Left lung (tissue), 10 donors: ENCODE data around the gene REEP3. TPM values are rescaled to one million over a fixed set of nuclear protein-coding genes. Genes with fewer than 3 reads are reported as not detected.

Source experiments
- ATAC-seq: fragments of 200-7000 bp; cut with Tn5 transposase; one replicate; pipeline ENCODE4 v1.9.1; 2020; ENCODE audit warnings: moderate library complexity
- DNase-seq, 4 donors: peaks; one replicate each; pipeline ENCODE4 v3.0.0-alpha.2; 2013 to 2020
- H3K27ac ChIP-seq, 2 donors: fragments of 200-600 bp; sonication (generic) in 1 of 2; one replicate each; pipeline versions ENCODE4 v1.5.0 to v1.8.0; 2020 to 2021
- H3K27me3 ChIP-seq, 2 donors: fragments of 200-600 bp; sonication (generic) in 1 of 2; one replicate each; pipeline versions ENCODE4 v1.5.0 to v1.8.0; 2020 to 2021
- H3K36me3 ChIP-seq, 2 donors: fragments of 200-600 bp; sonication (generic) in 1 of 2; one replicate each; pipeline versions ENCODE4 v1.5.0 to v1.8.0; 2020 to 2021
- H3K4me1 ChIP-seq, 2 donors: fragments of 200-600 bp; one replicate each; pipeline ENCODE4 v1.8.0; 2021
- H3K4me3 ChIP-seq, 2 donors: fragments of 200-600 bp; sonication (generic) in 1 of 2; one replicate each; pipeline versions ENCODE4 v1.5.0 to v1.8.0; 2020 to 2021; ENCODE audit warnings: mild to moderate bottlenecking in 1 of 2
- H3K9me3 ChIP-seq, 2 donors: fragments of 200-600 bp; sonication (generic) in 1 of 2; one replicate each; pipeline versions ENCODE4 v1.5.0 to v1.8.0; 2020 to 2021
- CTCF ChIP-seq, 2 donors: fragments of 200-600 bp; sonication (generic) in 1 of 2; IDR thresholded peaks; one replicate each; pipeline versions ENCODE4 v1.5.0 to v1.8.0; 2021; ENCODE audit warnings: antibody characterized with exemption in 2 of 2
- intact Hi-C, 2 donors: fragments of 100-400 bp; cut with DNase I; formaldehyde crosslinking; loops; one replicate each; pipeline versions ENCODE4 v1.11.2 to v1.14.2; 2022
- polyA plus RNA-seq, 6 donors: library from polyadenylated mRNA; unstranded; fragments of 120-200 nt; gene quantifications; one replicate each; pipeline ENCODE4 v1.2.1, GENCODE V29; 2013; ENCODE audit not compliant: insufficient read length in 6 of 6
- total RNA-seq, 2 donors: library from RNA; stranded (reverse); fragmentation: NEBNext Ultra II Directional; extraction: Animal tissue kit (Norgen Biotek cat#: 25700); gene quantifications; one replicate each; pipeline ENCODE4 v1.2.1, GENCODE V29; 2021
- donor health status: DM: no; HTN: yes; CAD: no.
- donor health status: DM: no; HTN: no; CAD: no.

The REEP3 gene
- total and polyA plus RNA-seq, 8 donors: 29.3 to 57.8 (median 38.2) TPM

DNA sequence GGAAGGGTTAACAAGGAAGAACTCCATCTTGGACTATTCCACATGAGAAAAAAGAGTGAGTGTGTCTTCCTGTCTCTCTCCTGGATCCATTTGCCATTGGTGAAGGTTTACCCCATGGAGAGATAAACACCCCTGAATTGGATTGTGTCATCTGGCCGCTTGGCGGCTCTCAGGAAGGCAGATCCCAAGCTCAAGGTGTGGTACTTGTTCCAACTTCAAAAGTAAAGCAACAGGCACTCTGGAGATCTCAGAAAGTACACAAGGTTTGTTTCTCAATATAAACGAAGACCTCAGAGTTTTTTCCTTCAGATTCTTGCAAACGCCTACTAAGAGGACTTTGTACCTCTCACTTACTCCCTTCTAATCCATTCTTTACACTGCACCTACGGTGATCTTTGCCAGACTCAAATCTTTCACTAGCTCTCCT is 116.7 kb downstream of the REEP3 start:
- H3K9me3 ChIP-seq: no peaks in the 10 kb centered on the region
- H3K27ac ChIP-seq: no peak overlapping the region
- no peaks in the 10 kb centered on the region for H3K4me1 ChIP-seq
- ATAC-seq: peak; percentile 84
- no peaks in the 10 kb centered on the region for H3K27me3 ChIP-seq
- no peak for TF ChIP-seq CTCF (IDR thresholded peaks at IDR 0.05)
- intact Hi-C loops: no loop called here
- DNase-seq: no peak
- no peak overlapping the region for H3K4me3 ChIP-seq
- H3K36me3 ChIP-seq: no peaks in the 10 kb centered on the region

DNA sequence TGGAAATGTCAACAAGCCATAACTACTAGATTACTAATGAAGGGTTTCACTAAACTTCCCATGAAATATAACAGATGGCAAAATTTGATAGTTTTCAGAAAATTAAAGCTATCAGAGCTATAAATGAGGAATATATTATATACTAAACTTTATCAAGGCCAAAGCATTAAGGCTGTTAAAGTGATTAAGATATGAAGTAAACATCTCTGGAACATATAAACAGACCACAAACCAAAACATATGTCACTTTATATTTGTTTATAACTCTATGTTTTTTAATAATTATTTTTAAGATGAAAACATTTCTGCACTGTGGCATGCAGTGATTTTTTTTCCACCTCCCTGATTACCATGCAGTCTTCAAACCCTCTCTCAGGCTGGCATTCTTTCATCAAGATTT is 120.2 kb downstream of the REEP3 start:
- DNase-seq (no peak), ATAC-seq (no peak)
- no peak for TF ChIP-seq CTCF (IDR thresholded peaks at IDR 0.05)
- intact Hi-C loops: loop anchor here in 1 of 2 donors (10.0 kb wide), 1 partner anchor 73 kb away; no protein-coding TSS in a partner anchor
- Histone ChIP-seq H3K27me3 (no peaks in the 10 kb centered on the region), H3K4me3 (no peak overlapping the region), H3K27ac (no peak overlapping the region), H3K9me3 (no peaks in the 10 kb centered on the region), H3K36me3 (no peaks in the 10 kb centered on the region), H3K4me1 (no peaks in the 10 kb centered on the region)

- DNase-seq: no peak
- Histone ChIP-seq H3K27ac (no peak overlapping the region), H3K27me3 (no peaks in the 10 kb centered on the region), H3K4me3 (no peak overlapping the region), H3K36me3 (no peaks in the 10 kb centered on the region), H3K9me3 (no peaks in the 10 kb centered on the region), H3K4me1 (no peaks in the 10 kb centered on the region)
- intact Hi-C loops: loop anchor here in 1 of 2 donors (10.0 kb wide), 1 partner anchor 73 kb away; no protein-coding TSS in a partner anchor
- TF ChIP-seq CTCF (IDR thresholded peaks at IDR 0.05): no peak
- ATAC-seq: no peak
These were observed 120.6 kb downstream of the REEP3 start for GRCh38 chr10:63641799-63642198.

- H3K9me3 ChIP-seq: no peaks in the 10 kb centered on the region
- DNase-seq (no peak), ATAC-seq (no peak)
- H3K4me3 ChIP-seq: no peak overlapping the region
- no peak overlapping the region for H3K27ac ChIP-seq
- H3K4me1 ChIP-seq: no peaks in the 10 kb centered on the region
- H3K27me3 ChIP-seq: no peaks in the 10 kb centered on the region
- H3K36me3 ChIP-seq: no peaks in the 10 kb centered on the region
- intact Hi-C loops: loop anchor here in 1 of 2 donors (10.0 kb wide), 1 partner anchor 72 kb away; no protein-coding TSS in a partner anchor
- no peak for TF ChIP-seq CTCF (IDR thresholded peaks at IDR 0.05)
These were observed 121.6 kb downstream of the REEP3 start for GRCh38 chr10:63642808-63643207.

DNA sequence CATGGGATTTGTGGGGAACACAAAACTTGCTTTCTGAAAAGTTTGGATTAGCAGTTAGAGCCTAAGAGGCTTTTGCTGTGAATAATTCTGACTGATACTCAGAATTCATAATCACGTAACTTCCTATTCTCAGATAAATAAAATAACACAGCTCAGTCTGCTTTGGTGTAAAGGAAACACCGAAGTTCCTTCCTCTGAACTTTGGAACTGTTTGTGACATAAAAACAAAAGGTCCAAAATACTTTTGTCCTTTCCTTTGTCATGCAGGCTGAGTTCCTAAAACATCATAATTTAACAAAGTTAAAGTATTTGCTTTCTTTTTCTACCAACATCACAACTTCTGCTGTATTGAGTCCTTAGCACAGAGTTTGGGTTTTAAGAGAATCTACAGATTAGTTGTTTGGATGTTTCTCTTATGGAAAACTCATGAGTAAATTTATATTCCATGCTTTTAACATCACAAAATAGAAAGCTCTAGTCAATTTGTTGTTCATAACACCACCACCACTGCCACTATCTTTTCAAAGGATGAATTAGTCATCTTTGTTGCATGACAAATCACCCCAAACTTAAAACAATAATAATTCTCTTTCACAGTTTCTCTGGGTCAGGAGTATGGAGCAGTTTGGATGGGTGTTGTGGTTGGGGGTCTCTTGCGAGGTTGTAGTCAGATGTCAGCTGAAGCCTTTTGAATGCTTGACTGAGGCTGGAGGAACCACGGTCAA is 123.4 kb downstream of the REEP3 start:
- no peak for TF ChIP-seq CTCF (IDR thresholded peaks at IDR 0.05)
- Histone ChIP-seq H3K36me3 (no peaks in the 10 kb centered on the region), H3K4me3 (no peak overlapping the region), H3K27me3 (no peaks in the 10 kb centered on the region), H3K9me3 (no peaks in the 10 kb centered on the region), H3K4me1 (no peaks in the 10 kb centered on the region), H3K27ac (peak overlapping the region; percentile 14 to 28)
- DNase-seq (no peak), ATAC-seq (no peak)
- intact Hi-C loops: loop anchor here in 1 of 2 donors (10.0 kb wide), 1 partner anchor 70 kb away; no protein-coding TSS in a partner anchor
